Measurements from ENCODE around the gene DLGAP1. TPM values are rescaled to one million over a fixed set of nuclear protein-coding genes. Genes with fewer than 3 reads are reported as not detected.

DLGAP1 gene
- total and polyA plus RNA-seq, 10 donors = 0.11 to 6.0 (median 2.1) TPM

- Histone ChIP-seq H3K4me1 (peaks cover 0 to 26% (median 2%) of the 10 kb centered on the region in 6 donors), H3K27me3 (replicated peaks in 1 of 7) (peaks cover 0 to 23% (median 0%) of the 10 kb centered on the region in 7 donors), H3K9me3 (no peaks in the 10 kb centered on the region), H3K36me3 (no peaks in the 10 kb centered on the region), H3K4me3 (no peak overlapping the region), H3K27ac (no peak overlapping the region)
- WGBS, 5 donors = 94 to 98% (median 97%) methylated on average over 13 to 19 of the region's 19 CpGs
- TF ChIP-seq POLR2A (IDR thresholded peaks at IDR 0.05) (no peak), CTCF (IDR thresholded peaks at IDR 0.05 in 8 of 11, conservative IDR thresholded peaks at IDR 0.05 in 3 of 11) (no peak), POLR2AphosphoS5 (IDR thresholded peaks at IDR 0.05) (no peak)
- DNase-seq = no peak
- intact Hi-C loops (cut with DNase I; ENCODE audit: low total_unique reads) = loop anchor here (10.0 kb wide), 1 partner anchor 175 kb away; no protein-coding TSS in a partner anchor
Observed at GRCh38 chr18:3879836-3880120, 575.3 kb downstream of the DLGAP1 start.

- H3K36me3 ChIP-seq = no peaks in the 10 kb centered on the region
- WGBS, 5 donors = 96 to 97% (median 97%) methylated on average over 55 to 59 of the region's 59 CpGs
- no peak overlapping the region for H3K4me3 ChIP-seq
- no peak overlapping the region for H3K27ac ChIP-seq
- peaks cover 0 to 23% (median 0%) of the 10 kb centered on the region in 7 donors for H3K27me3 ChIP-seq (replicated peaks in 1 of 7)
- DNase-seq = no peak
- TF ChIP-seq POLR2AphosphoS5 (IDR thresholded peaks at IDR 0.05) (no peak), POLR2A (IDR thresholded peaks at IDR 0.05) (no peak), CTCF (IDR thresholded peaks at IDR 0.05 in 8 of 11, conservative IDR thresholded peaks at IDR 0.05 in 3 of 11) (no peak)
- peaks cover 0 to 26% (median 2%) of the 10 kb centered on the region in 6 donors for H3K4me1 ChIP-seq
- intact Hi-C loops (cut with DNase I; ENCODE audit: low total_unique reads) = loop anchor here (10.0 kb wide), 1 partner anchor 174 kb away; no protein-coding TSS in a partner anchor
- H3K9me3 ChIP-seq = no peaks in the 10 kb centered on the region
Observed at GRCh38 chr18:3879114-3879835, 575.8 kb downstream of the DLGAP1 start.

- Histone ChIP-seq H3K4me1 (peaks cover 0 to 32% (median 2%) of the 10 kb centered on the region in 6 donors), H3K9me3 (no peaks in the 10 kb centered on the region), H3K4me3 (no peak overlapping the region), H3K27me3 (replicated peaks in 1 of 7) (peaks cover 0 to 23% (median 0%) of the 10 kb centered on the region in 7 donors), H3K36me3 (no peaks in the 10 kb centered on the region), H3K27ac (no peak overlapping the region)
- 45 to 83% (median 69%) methylated on average over 7 of the region's 7 CpGs for WGBS, 5 donors
- intact Hi-C loops (cut with DNase I; ENCODE audit: low total_unique reads) = loop anchor here (10.0 kb wide), 1 partner anchor 174 kb away; no protein-coding TSS in a partner anchor
- no peak for DNase-seq
- TF ChIP-seq POLR2AphosphoS5 (IDR thresholded peaks at IDR 0.05) = no peak
- TF ChIP-seq CTCF (IDR thresholded peaks at IDR 0.05 in 8 of 11, conservative IDR thresholded peaks at IDR 0.05 in 3 of 11) = no peak
- TF ChIP-seq POLR2A (IDR thresholded peaks at IDR 0.05) = no peak
Observed at GRCh38 chr18:3878401-3878800, 576.7 kb downstream of the DLGAP1 start.

GRCh38 chr18:3877678-3878077, 577.4 kb downstream of the DLGAP1 start:
- intact Hi-C loops (cut with DNase I; ENCODE audit: low total_unique reads) = loop anchor here (10.0 kb wide), 1 partner anchor 173 kb away; no protein-coding TSS in a partner anchor
- TF ChIP-seq CTCF (IDR thresholded peaks at IDR 0.05 in 8 of 11, conservative IDR thresholded peaks at IDR 0.05 in 3 of 11) (no peak), POLR2A (IDR thresholded peaks at IDR 0.05) (no peak), POLR2AphosphoS5 (IDR thresholded peaks at IDR 0.05) (no peak)
- DNase-seq = no peak
- no peaks in the 10 kb centered on the region for H3K36me3 ChIP-seq
- peaks cover 0 to 32% (median 2%) of the 10 kb centered on the region in 6 donors for H3K4me1 ChIP-seq
- no peaks in the 10 kb centered on the region for H3K9me3 ChIP-seq
- H3K27ac ChIP-seq = no peak overlapping the region
- H3K27me3 ChIP-seq (replicated peaks in 1 of 7) = peaks cover 0 to 23% (median 0%) of the 10 kb centered on the region in 7 donors
- H3K4me3 ChIP-seq = no peak overlapping the region
- 50 to 61% (median 53%) methylated on average over 2 of the region's 2 CpGs for WGBS, 5 donors

Measured in spleen (tissue), 11 donors.